ENCODE measurements around the gene PHYHD1. TPM values are rescaled to one million over a fixed set of nuclear protein-coding genes. Genes with fewer than 3 reads are reported as not detected.
A peak's percentile ranks its signal among the peaks of the same experiment; 100 is the strongest.

The PHYHD1 gene
- polyA plus RNA-seq, 2 of the 4 experiments (the other 2 are of a cell fraction): not detected

DNA sequence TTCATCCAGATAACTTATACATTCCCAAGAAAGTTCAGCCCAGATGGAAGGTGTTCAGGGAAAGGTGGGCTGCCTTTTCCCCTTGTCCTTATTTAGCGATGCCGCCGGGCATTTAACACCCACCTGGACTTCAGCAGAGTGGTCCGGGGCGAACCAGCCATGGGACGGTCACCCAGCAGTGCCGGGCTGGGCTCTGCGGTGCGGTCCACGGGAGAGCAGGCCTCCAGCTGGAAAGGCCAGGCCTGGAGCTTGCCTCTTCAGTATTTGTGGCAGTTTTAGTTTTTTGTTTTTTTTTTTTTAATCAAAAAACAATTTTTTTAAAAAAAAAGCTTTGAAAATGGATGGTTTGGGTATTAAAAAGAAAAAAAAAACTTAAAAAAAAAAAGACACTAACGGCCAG lies 4.0 kb upstream of the PHYHD1 start:
- FAIRE-seq: no peak
- no peak overlapping the region for H3K4me3 ChIP-seq

DNA sequence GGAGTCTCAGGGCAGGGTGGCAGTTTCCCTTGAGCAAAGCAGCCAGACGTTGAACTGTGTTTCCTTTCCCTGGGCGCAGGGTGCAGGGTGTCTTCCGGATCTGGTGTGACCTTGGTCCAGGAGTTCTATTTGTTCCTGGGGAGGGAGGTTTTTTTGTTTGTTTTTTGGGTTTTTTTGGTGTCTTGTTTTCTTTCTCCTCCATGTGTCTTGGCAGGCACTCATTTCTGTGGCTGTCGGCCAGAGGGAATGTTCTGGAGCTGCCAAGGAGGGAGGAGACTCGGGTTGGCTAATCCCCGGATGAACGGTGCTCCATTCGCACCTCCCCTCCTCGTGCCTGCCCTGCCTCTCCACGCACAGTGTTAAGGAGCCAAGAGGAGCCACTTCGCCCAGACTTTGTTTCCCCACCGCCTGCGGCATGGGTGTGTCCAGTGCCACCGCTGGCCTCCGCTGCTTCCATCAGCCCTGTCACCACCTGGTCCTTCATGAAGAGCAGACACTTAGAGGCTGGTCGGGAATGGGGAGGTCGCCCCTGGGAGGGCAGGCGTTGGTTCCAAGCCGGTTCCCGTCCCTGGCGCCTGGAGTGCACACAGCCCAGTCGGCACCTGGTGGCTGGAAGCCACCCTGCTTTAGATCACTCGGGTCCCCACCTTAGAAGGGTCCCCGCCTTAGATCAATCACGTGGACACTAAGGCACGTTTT lies 3.5 kb upstream of the PHYHD1 start:
- ChIA-PET POLR2A (no interaction called here), CTCF (interaction anchor here (1.0 to 14.3 kb wide), 4 partner anchors 8 to 53 kb away, joined by 3 to 244 read pairs (median 23); no protein-coding TSS in a partner anchor)
- peaks cover 71% of the 10 kb centered on the region for H3K4me1 ChIP-seq
- ATAC-seq: 0 out of 6 replicates have a peak, but pooled peaks of 1 of the 2 experiments have one; percentile 2
- peak in 1 of 2 experiments; percentile 68 for DNase-seq (ENCODE audit: low read depth in 1 of 2, low spot score in 1 of 2)
- H3K9me3 ChIP-seq: no peaks in the 10 kb centered on the region
- peak overlapping the region; percentile 57; the same call in 2 of the 3 replicates for H3K4me2 ChIP-seq
- WGBS (ENCODE audit: missing lambda C conversion rate): 65% methylated on average over 26 of the region's 26 CpGs
- H3K27ac ChIP-seq: peak overlapping the region; percentile 76 to 84
- no peak for FAIRE-seq
- TF ChIP-seq, protein P1, sequence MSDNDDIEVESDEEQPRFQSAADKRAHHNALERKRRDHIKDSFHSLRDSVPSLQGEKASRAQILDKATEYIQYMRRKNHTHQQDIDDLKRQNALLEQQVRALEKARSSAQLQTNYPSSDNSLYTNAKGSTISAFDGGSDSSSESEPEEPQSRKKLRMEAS (IDR thresholded peaks at IDR 0.05): peak; percentile 69
- TF ChIP-seq NFE2L2 (conservative IDR thresholded peaks at IDR 0.05; ENCODE audit: low read length): no peak
- no peak overlapping the region for H3K4me3 ChIP-seq

More for the DNA sequence above, 4.0 kb upstream of the PHYHD1 start:
- no peaks in the 10 kb centered on the region for H3K9me3 ChIP-seq
- ATAC-seq (no peak), DNase-seq (ENCODE audit: low read depth in 1 of 2, low spot score in 1 of 2) (no peak)
- TF ChIP-seq, protein P2, sequence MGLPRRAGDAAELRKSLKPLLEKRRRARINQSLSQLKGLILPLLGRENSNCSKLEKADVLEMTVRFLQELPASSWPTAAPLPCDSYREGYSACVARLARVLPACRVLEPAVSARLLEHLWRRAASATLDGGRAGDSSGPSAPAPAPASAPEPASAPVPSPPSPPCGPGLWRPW (IDR thresholded peaks at IDR 0.05): no peak
- no peak for TF ChIP-seq HOXA7 (CRISPR knock-in tag; IDR thresholded peaks at IDR 0.05)
- TF ChIP-seq CBX2 (IDR thresholded peaks at IDR 0.05; ENCODE audit: borderline replicate concordance, low read depth): no peak
- no peak for TF ChIP-seq CHD2 (IDR thresholded peaks at IDR 0.05; ENCODE audit: low read length, partially characterized antibody)
- TF ChIP-seq RCOR1 (IDR thresholded peaks at IDR 0.05; ENCODE audit: low read depth, low read length): no peak
- TF ChIP-seq, protein P3, sequence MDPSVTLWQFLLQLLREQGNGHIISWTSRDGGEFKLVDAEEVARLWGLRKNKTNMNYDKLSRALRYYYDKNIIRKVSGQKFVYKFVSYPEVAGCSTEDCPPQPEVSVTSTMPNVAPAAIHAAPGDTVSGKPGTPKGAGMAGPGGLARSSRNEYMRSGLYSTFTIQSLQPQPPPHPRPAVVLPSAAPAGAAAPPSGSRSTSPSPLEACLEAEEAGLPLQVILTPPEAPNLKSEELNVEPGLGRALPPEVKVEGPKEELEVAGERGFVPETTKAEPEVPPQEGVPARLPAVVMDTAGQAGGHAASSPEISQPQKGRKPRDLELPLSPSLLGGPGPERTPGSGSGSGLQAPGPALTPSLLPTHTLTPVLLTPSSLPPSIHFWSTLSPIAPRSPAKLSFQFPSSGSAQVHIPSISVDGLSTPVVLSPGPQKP (IDR thresholded peaks at IDR 0.05; ENCODE audit: low read depth, low read length): no peak
- no peak for TF ChIP-seq NFE2L2 (conservative IDR thresholded peaks at IDR 0.05; ENCODE audit: low read length)
- no peak for TF ChIP-seq JUN (IDR thresholded peaks at IDR 0.05)
- TF ChIP-seq MAFK (IDR thresholded peaks at IDR 0.05; ENCODE audit: partially characterized antibody): no peak
- POLR2A ChIA-PET: no interaction called here
- peak overlapping the region; percentile 57 for H3K4me2 ChIP-seq
- H3K4me1 ChIP-seq: peaks cover 72% of the 10 kb centered on the region
- CTCF ChIA-PET: interaction anchor here (0.8 to 4.3 kb wide), 4 partner anchors 8 to 40 kb away, joined by 3 to 37 read pairs (median 6); no protein-coding TSS in a partner anchor
- WGBS (ENCODE audit: missing lambda C conversion rate): 89% methylated on average over 11 of the region's 11 CpGs
- H3K27ac ChIP-seq: peak overlapping the region; percentile 76 to 84

DNA sequence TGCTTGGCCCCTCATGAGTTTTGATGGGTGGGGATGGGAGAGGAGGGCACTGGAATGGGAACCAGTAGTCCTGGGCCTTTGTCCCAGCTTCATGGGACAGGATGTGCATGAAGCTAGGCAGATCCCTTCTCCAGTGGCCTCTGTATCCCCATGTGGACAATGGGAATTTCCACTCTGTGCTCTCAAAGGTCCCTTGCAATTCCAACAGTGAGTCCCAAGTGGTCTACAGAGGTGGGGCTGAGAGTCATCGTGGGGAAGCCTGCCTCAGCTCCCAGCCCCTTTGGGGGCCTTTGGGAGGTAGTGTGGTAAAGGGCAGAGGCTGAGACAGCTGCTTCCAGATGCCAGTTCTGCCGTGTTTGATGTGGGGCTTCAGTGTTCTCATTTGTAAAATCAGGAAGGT lies 1.9 kb upstream of the PHYHD1 start:
- Histone ChIP-seq H3K4me1 (peaks cover 54% of the 10 kb centered on the region), H3K9me3 (no peaks in the 10 kb centered on the region), H3K4me3 (no peak overlapping the region), H3K4me2 (no peak overlapping the region), H3K27ac (peak overlapping the region; percentile 60 to 61; a peak in 3 of 6 replicates)
- ATAC-seq: no peak
- 65% methylated on average over 2 of the region's 2 CpGs for WGBS (ENCODE audit: missing lambda C conversion rate)
- DNase-seq (ENCODE audit: low read depth in 1 of 2, low spot score in 1 of 2): no peak
- ChIA-PET CTCF (interaction anchor here (0.6 to 14.3 kb wide), 5 partner anchors 9 to 55 kb away, joined by 3 to 244 read pairs (median 4); no protein-coding TSS in a partner anchor), POLR2A (no interaction called here)
- no peak for TF ChIP-seq PHF8 (IDR thresholded peaks at IDR 0.05; ENCODE audit: borderline replicate concordance, low read depth)
- no peak for TF ChIP-seq ZSCAN20 (CRISPR knock-in tag; IDR thresholded peaks at IDR 0.05)
- TF ChIP-seq, protein P4, sequence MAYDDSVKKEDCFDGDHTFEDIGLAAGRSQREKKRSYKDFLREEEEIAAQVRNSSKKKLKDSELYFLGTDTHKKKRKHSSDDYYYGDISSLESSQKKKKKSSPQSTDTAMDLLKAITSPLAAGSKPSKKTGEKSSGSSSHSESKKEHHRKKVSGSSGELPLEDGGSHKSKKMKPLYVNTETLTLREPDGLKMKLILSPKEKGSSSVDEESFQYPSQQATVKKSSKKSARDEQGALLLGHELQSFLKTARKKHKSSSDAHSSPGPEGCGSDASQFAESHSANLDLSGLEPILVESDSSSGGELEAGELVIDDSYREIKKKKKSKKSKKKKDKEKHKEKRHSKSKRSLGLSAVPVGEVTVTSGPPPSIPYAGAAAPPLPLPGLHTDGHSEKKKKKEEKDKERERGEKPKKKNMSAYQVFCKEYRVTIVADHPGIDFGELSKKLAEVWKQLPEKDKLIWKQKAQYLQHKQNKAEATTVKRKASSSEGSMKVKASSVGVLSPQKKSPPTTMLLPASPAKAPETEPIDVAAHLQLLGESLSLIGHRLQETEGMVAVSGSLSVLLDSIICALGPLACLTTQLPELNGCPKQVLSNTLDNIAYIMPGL (CRISPR knock-in tag; IDR thresholded peaks at IDR 0.05; ENCODE audit: borderline replicate concordance): no peak
- no peak for TF ChIP-seq HOXB13 (CRISPR knock-in tag; IDR thresholded peaks at IDR 0.05; ENCODE audit: low read depth)
- no peak for TF ChIP-seq CHD4 (IDR thresholded peaks at IDR 0.05; ENCODE audit: borderline replicate concordance)
- no peak for TF ChIP-seq RFX5 (IDR thresholded peaks at IDR 0.05)
- no peak for TF ChIP-seq POLR2A (IDR thresholded peaks at IDR 0.05; ENCODE audit: low read length)
- FAIRE-seq: no peak

Data from A549 (cell line).